ENCODE data around the gene MRPL12. TPM values are rescaled to one million over a fixed set of nuclear protein-coding genes. Genes with fewer than 3 reads are reported as not detected.
A peak's percentile ranks its signal among the peaks of the same experiment; 100 is the strongest.

The MRPL12 gene
- total RNA-seq (2021), result 134 to 139 TPM (median 136 TPM) in 3 replicates
- Bru-seq, nascent RNA, result percentile 93 among the genes with signal in this experiment
- long read RNA-seq, experiment 1, transcript MRPL12-201 (5 exons, 1,028 nt), result major isoform, 246 of 257 reads
- long read RNA-seq, experiment 1, partial matches to known transcripts, result 7 of 257 reads
- long read RNA-seq, experiment 1, other reads (novel, unspliced or antisense), result 4 of 257 reads
- long read RNA-seq, experiment 2, transcript MRPL12-201 (5 exons, 1,028 nt), result major isoform, 225 of 277 reads
- long read RNA-seq, experiment 2, partial matches to known transcripts, result 26 of 277 reads
- long read RNA-seq, experiment 2, other reads (novel, unspliced or antisense), result 26 of 277 reads
- long read RNA-seq, experiment 3, transcript MRPL12-201 (5 exons, 1,028 nt), result major isoform, 303 of 314 reads
- long read RNA-seq, experiment 3, partial matches to known transcripts, result 3 of 314 reads
- long read RNA-seq, experiment 3, other reads (novel, unspliced or antisense), result 8 of 314 reads

DNA sequence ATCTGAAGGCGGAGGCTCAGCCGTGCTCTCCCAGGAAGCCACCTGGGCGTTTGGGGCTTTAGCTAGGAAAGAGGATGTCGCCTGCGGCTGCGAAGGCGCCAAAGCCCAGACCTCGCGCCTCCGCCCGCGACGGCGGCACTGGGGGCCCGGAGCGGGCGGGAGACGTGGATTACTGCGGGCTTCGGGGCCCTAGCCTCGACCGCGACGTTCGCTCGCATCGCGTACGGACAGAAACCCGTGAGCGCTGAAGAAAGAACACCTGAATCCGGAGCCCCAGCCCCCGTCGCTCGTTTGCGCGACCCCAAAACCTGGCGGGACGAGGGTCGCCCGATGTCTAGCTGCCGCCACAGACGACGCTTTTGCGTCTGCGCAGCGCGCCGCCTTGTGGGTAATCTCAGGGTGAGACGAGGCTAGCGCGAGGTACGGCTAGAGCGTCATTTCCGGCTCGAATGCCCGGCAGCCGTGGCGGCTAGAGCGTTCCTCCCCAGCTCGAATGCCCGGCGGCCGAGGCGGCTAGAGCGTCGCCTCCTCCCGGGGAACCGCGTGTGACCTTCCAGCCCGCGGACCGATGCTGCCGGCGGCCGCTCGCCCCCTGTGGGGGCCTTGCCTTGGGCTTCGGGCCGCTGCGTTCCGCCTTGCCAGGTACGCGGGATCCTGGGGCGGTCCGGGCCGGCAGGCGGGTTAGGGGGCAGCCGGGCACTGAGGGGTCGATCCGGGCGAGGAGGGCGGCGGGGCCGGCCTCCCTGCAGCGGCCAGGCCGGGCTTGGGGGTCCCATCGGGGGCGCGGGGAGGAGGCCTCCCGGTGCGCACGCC, at the start of gene MRPL12:
Gene MRPL12 (plus strand): TSS at position 434 of the 813 bp plus-strand sequence. CDS start 135 bp downstream, at position 569.
- H3K4me3 Mint-ChIP-seq, result peak within 1 kb of the TSS; percentile 98
- peaks cover 45% of the 10 kb centered on the region for H3K36me3 Mint-ChIP-seq
- ChIA-PET POLR2A (interaction anchor here (0.6 to 2.3 kb wide), 9 partner anchors 8 to 222 kb away, joined by 3 to 11 read pairs (median 4); partner anchors contain the start of genes ARL16, HGS and SLC25A10), CTCF (interaction anchor here (0.8 to 2.2 kb wide), 11 partner anchors 9 to 317 kb away, joined by 3 to 13 read pairs (median 4); partner anchors contain the start of genes ARL16, HGS and SLC25A10)
- H3K27ac Mint-ChIP-seq, result peak within 1 kb of the TSS; percentile 95
- H3K4me1 Mint-ChIP-seq, result peaks cover 16% of the 10 kb centered on the region
- DNase-seq (ENCODE audit: low spot score), result peak; percentile 94
- H3K9me3 Mint-ChIP-seq, result no peaks in the 10 kb centered on the region
- no peaks in the 10 kb centered on the region for H3K27me3 Mint-ChIP-seq (ENCODE audit: low read depth)
- ATAC-seq, result peak; percentile 84
- TF ChIP-seq, protein P1, sequence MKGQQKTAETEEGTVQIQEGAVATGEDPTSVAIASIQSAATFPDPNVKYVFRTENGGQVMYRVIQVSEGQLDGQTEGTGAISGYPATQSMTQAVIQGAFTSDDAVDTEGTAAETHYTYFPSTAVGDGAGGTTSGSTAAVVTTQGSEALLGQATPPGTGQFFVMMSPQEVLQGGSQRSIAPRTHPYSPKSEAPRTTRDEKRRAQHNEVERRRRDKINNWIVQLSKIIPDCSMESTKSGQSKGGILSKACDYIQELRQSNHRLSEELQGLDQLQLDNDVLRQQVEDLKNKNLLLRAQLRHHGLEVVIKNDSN (CRISPR knock-in tag; IDR thresholded peaks at IDR 0.05), result no peak; the same call in 1 of the 2 replicates
- peak; percentile 94 for TF ChIP-seq CREM (CRISPR knock-in tag; IDR thresholded peaks at IDR 0.05)
- TF ChIP-seq, protein P2, sequence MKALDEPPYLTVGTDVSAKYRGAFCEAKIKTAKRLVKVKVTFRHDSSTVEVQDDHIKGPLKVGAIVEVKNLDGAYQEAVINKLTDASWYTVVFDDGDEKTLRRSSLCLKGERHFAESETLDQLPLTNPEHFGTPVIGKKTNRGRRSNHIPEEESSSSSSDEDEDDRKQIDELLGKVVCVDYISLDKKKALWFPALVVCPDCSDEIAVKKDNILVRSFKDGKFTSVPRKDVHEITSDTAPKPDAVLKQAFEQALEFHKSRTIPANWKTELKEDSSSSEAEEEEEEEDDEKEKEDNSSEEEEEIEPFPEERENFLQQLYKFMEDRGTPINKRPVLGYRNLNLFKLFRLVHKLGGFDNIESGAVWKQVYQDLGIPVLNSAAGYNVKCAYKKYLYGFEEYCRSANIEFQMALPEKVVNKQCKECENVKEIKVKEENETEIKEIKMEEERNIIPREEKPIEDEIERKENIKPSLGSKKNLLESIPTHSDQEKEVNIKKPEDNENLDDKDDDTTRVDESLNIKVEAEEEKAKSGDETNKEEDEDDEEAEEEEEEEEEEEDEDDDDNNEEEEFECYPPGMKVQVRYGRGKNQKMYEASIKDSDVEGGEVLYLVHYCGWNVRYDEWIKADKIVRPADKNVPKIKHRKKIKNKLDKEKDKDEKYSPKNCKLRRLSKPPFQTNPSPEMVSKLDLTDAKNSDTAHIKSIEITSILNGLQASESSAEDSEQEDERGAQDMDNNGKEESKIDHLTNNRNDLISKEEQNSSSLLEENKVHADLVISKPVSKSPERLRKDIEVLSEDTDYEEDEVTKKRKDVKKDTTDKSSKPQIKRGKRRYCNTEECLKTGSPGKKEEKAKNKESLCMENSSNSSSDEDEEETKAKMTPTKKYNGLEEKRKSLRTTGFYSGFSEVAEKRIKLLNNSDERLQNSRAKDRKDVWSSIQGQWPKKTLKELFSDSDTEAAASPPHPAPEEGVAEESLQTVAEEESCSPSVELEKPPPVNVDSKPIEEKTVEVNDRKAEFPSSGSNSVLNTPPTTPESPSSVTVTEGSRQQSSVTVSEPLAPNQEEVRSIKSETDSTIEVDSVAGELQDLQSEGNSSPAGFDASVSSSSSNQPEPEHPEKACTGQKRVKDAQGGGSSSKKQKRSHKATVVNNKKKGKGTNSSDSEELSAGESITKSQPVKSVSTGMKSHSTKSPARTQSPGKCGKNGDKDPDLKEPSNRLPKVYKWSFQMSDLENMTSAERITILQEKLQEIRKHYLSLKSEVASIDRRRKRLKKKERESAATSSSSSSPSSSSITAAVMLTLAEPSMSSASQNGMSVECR (CRISPR knock-in tag; IDR thresholded peaks at IDR 0.05; ENCODE audit: borderline replicate concordance), result peak; percentile 63; the same call in 1 of the 2 replicates
- TF ChIP-seq, protein P3, sequence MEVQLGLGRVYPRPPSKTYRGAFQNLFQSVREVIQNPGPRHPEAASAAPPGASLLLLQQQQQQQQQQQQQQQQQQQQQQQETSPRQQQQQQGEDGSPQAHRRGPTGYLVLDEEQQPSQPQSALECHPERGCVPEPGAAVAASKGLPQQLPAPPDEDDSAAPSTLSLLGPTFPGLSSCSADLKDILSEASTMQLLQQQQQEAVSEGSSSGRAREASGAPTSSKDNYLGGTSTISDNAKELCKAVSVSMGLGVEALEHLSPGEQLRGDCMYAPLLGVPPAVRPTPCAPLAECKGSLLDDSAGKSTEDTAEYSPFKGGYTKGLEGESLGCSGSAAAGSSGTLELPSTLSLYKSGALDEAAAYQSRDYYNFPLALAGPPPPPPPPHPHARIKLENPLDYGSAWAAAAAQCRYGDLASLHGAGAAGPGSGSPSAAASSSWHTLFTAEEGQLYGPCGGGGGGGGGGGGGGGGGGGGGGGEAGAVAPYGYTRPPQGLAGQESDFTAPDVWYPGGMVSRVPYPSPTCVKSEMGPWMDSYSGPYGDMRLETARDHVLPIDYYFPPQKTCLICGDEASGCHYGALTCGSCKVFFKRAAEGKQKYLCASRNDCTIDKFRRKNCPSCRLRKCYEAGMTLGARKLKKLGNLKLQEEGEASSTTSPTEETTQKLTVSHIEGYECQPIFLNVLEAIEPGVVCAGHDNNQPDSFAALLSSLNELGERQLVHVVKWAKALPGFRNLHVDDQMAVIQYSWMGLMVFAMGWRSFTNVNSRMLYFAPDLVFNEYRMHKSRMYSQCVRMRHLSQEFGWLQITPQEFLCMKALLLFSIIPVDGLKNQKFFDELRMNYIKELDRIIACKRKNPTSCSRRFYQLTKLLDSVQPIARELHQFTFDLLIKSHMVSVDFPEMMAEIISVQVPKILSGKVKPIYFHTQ (CRISPR knock-in tag; IDR thresholded peaks at IDR 0.05), result no peak
- TF ChIP-seq FOXK1 (CRISPR knock-in tag; IDR thresholded peaks at IDR 0.05), result peak; percentile 96
- peak; percentile 85 for TF ChIP-seq TEAD1 (CRISPR knock-in tag; IDR thresholded peaks at IDR 0.05)
- TF ChIP-seq ZNF138 (CRISPR knock-in tag; conservative IDR thresholded peaks at IDR 0.05), result no peak
- TF ChIP-seq ESRRA (CRISPR knock-in tag; IDR thresholded peaks at IDR 0.05; ENCODE audit: borderline replicate concordance), result peak; percentile 82; the same call in 1 of the 2 replicates
- TF ChIP-seq, protein P4, sequence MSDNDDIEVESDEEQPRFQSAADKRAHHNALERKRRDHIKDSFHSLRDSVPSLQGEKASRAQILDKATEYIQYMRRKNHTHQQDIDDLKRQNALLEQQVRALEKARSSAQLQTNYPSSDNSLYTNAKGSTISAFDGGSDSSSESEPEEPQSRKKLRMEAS (CRISPR knock-in tag; IDR thresholded peaks at IDR 0.05), result peak; percentile 96
- peak; percentile 51; the same call in 1 of the 2 replicates for TF ChIP-seq ZNF219 (CRISPR knock-in tag; IDR thresholded peaks at IDR 0.05; ENCODE audit: borderline replicate concordance)
- TF ChIP-seq, protein P5, sequence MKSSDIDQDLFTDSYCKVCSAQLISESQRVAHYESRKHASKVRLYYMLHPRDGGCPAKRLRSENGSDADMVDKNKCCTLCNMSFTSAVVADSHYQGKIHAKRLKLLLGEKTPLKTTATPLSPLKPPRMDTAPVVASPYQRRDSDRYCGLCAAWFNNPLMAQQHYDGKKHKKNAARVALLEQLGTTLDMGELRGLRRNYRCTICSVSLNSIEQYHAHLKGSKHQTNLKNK (CRISPR knock-in tag; IDR thresholded peaks at IDR 0.05), result no peak
- TF ChIP-seq, protein P6, sequence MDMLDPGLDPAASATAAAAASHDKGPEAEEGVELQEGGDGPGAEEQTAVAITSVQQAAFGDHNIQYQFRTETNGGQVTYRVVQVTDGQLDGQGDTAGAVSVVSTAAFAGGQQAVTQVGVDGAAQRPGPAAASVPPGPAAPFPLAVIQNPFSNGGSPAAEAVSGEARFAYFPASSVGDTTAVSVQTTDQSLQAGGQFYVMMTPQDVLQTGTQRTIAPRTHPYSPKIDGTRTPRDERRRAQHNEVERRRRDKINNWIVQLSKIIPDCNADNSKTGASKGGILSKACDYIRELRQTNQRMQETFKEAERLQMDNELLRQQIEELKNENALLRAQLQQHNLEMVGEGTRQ (CRISPR knock-in tag; IDR thresholded peaks at IDR 0.05), result peak; percentile 52; the same call in 1 of the 2 replicates
- peak; percentile 33; the same call in 1 of the 2 replicates for TF ChIP-seq NFYB (CRISPR knock-in tag; conservative IDR thresholded peaks at IDR 0.05; ENCODE audit: low read depth)
- TF ChIP-seq MYBL2 (CRISPR knock-in tag; IDR thresholded peaks at IDR 0.05), result peak; percentile 81; the same call in 1 of the 2 replicates
- 0 out of 2 replicates have a peak, but pooled peaks have one; percentile 41 for TF ChIP-seq ZNF232 (CRISPR knock-in tag; IDR thresholded peaks at IDR 0.05)
- TF ChIP-seq, protein P7, sequence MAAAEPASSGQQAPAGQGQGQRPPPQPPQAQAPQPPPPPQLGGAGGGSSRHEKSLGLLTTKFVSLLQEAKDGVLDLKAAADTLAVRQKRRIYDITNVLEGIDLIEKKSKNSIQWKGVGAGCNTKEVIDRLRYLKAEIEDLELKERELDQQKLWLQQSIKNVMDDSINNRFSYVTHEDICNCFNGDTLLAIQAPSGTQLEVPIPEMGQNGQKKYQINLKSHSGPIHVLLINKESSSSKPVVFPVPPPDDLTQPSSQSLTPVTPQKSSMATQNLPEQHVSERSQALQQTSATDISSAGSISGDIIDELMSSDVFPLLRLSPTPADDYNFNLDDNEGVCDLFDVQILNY (CRISPR knock-in tag; IDR thresholded peaks at IDR 0.05), result peak; percentile 48; the same call in 1 of the 2 replicates
- no peak for TF ChIP-seq NR2C2 (CRISPR knock-in tag; IDR thresholded peaks at IDR 0.05)
- TF ChIP-seq, protein P8, sequence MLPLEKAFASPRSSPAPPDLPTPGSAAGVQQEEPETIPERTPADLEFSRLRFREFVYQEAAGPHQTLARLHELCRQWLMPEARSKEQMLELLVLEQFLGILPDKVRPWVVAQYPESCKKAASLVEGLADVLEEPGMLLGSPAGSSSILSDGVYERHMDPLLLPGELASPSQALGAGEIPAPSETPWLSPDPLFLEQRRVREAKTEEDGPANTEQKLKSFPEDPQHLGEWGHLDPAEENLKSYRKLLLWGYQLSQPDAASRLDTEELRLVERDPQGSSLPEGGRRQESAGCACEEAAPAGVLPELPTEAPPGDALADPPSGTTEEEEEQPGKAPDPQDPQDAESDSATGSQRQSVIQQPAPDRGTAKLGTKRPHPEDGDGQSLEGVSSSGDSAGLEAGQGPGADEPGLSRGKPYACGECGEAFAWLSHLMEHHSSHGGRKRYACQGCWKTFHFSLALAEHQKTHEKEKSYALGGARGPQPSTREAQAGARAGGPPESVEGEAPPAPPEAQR (CRISPR knock-in tag; IDR thresholded peaks at IDR 0.05), result no peak
- TF ChIP-seq CBFB (CRISPR knock-in tag; IDR thresholded peaks at IDR 0.05; ENCODE audit: low read depth), result peak; percentile 84; the same call in 1 of the 2 replicates
- TF ChIP-seq SMAD3 (CRISPR knock-in tag; IDR thresholded peaks at IDR 0.05; ENCODE audit: borderline replicate concordance), result no peak

Data from WTC11 (cell line).